A549 treated with AZD9567 at 1 μM for 4 hours (cell line): Measurements from ENCODE around the gene SCNN1A. TPM values are rescaled to one million over a fixed set of nuclear protein-coding genes. Genes with fewer than 3 reads are reported as not detected.

ENCODE experiments used
- total RNA-seq: library from RNA; stranded (reverse); fragments of 200-300 nt; extraction: Qiagen RNA extraction; gene quantifications from 5 replicates; pipeline ENCODE4 v1.2.3, GENCODE V29; 2022; ENCODE audit not compliant: insufficient read depth

SCNN1A gene
- total RNA-seq, result 13.9 to 31.3 TPM (median 14.8 TPM) in 5 replicates

GRCh38 chr12:6375269-6376078 lies at the start of gene SCNN1A:
SCNN1A (minus strand) TSS chr12:6375563; CDS start chr12:6374783, 780 bp downstream.

GRCh38 chr12:6383572-6384498 lies 8.5 kb upstream of the SCNN1A start, which contains the start of gene LTBR:
LTBR (plus strand) TSS chr12:6384162; CDS start chr12:6384359, 197 bp downstream.

GRCh38 chr12:6341417-6342139 lies 33.8 kb downstream of the SCNN1A start, which contains the start of gene TNFRSF1A:
TNFRSF1A (minus strand) TSS chr12:6342076; CDS start chr12:6341814, 262 bp downstream.

Other genes with a start within 250 kb of the SCNN1A start
- gene CD9, start 175.2 kb downstream of the SCNN1A start, total RNA-seq, result 221 to 271 TPM (median 265 TPM) in 5 replicates
- gene PLEKHG6, start 64.9 kb downstream of the SCNN1A start, total RNA-seq, result 0.13 to 1.1 TPM (median 0.20 TPM) in 5 replicates
- gene TNFRSF1A, start 33.5 kb downstream of the SCNN1A start, total RNA-seq, result 353 to 773 TPM (median 449 TPM) in 5 replicates
- 185 to 209 TPM (median 207 TPM) in 5 replicates for gene LTBR, start 8.6 kb upstream of the SCNN1A start, total RNA-seq
- gene CD27, start 69.4 kb upstream of the SCNN1A start, total RNA-seq, result not detected in 5 replicates
- 3.3 to 7.1 TPM (median 3.7 TPM) in 5 replicates for gene TAPBPL, start 76.5 kb upstream of the SCNN1A start, total RNA-seq
- gene VAMP1, start 95.1 kb upstream of the SCNN1A start, total RNA-seq, result 11.7 to 15.5 TPM (median 12.8 TPM) in 5 replicates
- gene MRPL51, start 117.7 kb upstream of the SCNN1A start, total RNA-seq, result 294 to 317 TPM (median 305 TPM) in 5 replicates
- gene NCAPD2, start 118.5 kb upstream of the SCNN1A start, total RNA-seq, result 52.1 to 60.1 TPM (median 58.2 TPM) in 5 replicates
- 7,420 to 9,416 TPM (median 8,934 TPM) in 5 replicates for gene GAPDH, start 159.0 kb upstream of the SCNN1A start, total RNA-seq
- gene IFFO1, start 180.5 kb upstream of the SCNN1A start, total RNA-seq, result 1.1 to 1.8 TPM (median 1.4 TPM) in 4 of 5 replicates, not detected in the other
- gene NOP2, start 192.7 kb upstream of the SCNN1A start, total RNA-seq, result 106 to 116 TPM (median 109 TPM) in 5 replicates
- 54.8 to 124 TPM (median 56.2 TPM) in 5 replicates for gene CHD4, start 231.8 kb upstream of the SCNN1A start, total RNA-seq